HG02642 (cell line): ENCODE results near the gene SEZ6.

Experiments used
- ATAC-seq: cut with Tn5 transposase; IDR thresholded peaks from one replicate; pipeline ENCODE4 v1.9.1; 2021; ENCODE audit warnings: mild to moderate bottlenecking; ENCODE audit not compliant: unreplicated experiment, poor library complexity

The SEZ6 gene

DNA sequence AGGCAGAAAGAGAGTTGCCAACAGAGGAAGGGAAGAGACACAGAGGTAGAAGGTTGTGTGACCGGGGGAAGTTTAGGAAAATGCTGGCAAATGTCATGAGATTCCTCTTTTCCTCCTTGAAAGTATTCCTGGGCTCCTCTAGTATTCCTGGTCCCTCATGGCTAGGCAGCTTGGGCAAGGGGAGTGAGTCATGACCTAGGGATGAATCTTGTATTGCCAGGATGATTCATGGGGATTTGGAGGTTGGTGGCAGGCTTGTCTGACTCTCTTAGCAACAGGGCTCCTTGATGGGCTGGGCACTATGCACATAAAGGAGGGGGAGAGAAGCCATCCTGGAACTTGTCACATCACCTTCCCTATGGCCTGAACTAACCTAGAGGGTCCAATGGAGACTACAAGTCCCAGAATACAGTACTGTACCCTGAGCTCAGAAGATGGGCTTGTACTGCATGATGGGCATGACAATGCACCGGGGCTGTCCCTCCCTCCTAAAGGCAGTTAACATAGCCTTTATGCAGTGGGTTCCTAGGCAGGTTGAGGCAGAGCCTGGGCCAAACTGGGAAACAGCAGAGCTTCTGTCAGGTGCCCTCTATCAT, 2.1 kb upstream of the SEZ6 start:
- no peak for ATAC-seq

DNA sequence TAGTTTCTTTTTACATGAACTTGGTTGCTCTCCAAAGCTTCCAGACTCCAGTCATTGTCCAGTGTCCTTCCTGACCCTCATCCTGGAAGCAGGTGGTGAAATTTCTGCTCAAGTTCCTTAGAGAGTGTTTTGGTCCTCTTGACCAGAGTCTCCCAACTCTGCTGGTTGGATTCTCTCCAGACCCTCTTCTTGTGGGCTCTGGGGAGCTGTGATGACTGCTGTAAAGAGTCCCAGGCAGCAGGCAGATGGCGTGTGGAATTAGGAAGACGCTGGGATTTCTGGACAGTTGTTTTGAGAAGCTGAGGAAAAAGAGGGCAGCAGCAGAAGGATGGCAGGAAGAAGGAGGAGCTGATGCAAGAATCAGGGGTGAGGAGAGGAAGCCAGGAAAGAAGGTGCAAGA, 1.6 kb upstream of the SEZ6 start:
- no peak for ATAC-seq

DNA sequence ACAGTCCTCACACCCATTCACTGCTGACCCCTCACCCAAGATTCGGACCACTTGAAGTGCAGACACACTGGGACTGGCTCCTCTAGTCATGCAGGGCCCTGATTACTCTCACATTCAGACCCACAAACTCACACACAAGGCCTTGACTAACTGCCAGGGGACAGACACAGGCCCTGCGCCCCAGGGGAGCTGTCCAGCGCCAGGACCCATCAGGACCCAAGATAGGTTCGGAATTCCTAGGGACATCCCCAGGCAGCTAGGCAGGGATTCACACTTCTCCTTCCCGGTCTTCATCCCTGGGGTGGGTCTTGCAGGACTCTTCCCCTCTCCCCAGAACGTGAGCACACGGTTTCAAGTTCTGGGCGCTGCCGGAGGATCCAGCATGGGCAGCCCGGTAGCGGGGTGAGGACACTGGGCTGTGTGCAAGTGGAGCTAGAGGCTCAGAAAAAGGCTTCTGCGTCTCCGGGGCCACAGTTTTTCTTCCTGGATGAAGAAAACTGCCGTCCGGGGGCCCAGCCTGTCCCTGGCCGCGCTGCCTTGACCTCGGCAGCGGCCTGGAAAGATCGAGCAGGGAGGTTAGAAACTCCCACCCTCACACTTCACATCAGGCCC, 1.6 kb downstream of the SEZ6 start:
- ATAC-seq, result no peak

DNA sequence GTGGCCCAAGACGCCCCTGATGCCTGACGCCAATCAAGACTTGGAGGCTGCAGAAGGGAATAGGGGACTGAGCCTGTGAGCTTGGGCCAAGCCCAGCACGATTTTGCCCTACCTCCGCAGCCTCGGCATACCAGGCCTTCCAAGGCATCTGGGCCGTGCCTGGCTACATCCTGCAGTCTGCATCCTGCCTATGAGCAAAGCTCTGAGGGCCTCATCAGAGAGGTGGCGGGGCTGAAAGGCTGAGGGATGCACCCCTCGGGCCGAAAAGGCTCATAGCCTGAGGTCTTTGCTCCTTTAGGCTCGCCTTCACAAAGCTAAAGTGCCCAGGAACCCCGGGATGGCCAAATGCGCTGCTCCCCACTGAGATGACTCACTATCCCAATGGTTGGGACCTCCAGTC, 2.5 kb downstream of the SEZ6 start:
- no peak for ATAC-seq

DNA sequence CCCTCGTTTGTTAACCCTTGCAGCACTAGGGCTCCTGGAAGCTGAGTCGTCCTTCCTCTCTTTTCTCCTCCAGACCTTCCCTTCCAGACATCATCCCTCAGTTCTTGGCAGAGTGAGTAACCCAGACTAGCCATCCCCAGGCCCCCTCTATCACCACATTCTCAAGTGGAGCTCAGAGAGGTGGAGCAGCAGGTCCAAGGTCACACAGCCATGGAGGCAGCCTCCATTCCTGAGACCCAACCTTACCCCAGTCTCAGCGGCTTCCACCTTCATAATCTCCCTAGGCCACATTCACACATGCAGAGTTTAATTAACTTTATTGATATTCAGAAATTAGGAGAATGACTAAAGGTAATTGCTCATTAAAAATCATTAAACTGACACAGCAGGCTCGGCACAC, 3.0 kb downstream of the SEZ6 start:
- no peak for ATAC-seq

DNA sequence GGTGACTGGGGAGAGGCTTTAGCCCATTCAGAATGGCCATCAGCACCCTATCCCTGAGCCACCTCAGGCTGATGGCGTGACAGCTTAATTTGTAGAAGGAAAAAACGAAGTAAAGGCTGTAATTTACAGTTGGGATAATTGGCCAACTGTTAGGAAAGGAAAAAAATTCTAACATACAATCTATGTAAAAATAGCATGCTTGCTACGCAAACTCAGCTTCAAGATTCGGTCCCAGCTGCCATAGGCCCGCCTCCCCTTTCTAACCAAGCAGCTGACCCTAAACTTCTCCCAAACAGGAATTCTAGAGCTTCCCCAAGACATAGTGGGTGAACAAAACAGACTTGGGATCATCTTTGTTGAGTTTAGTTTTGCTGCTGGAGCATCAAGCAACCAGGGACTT, 4.9 kb downstream of the SEZ6 start:
- no peak for ATAC-seq

DNA sequence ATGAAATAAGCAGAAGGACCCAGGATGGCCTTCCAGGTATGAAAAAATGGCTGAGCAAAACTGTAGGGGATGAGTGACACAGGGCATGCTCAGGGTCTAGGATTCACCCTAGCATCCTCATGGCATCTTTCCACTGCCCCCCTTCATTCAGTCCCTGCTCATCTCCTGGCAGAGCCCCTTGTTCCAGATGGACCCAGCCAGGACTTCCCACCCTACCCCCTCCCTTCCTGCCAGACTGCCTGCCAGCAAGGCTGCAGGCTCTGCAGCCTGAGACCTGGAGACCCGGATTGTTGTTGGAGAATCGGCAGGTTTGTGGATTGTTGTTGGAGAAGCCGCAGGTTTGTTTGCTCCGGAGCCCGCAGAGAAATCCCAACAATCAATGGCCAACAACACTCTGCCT, 6.6 kb downstream of the SEZ6 start:
- no peak for ATAC-seq

DNA sequence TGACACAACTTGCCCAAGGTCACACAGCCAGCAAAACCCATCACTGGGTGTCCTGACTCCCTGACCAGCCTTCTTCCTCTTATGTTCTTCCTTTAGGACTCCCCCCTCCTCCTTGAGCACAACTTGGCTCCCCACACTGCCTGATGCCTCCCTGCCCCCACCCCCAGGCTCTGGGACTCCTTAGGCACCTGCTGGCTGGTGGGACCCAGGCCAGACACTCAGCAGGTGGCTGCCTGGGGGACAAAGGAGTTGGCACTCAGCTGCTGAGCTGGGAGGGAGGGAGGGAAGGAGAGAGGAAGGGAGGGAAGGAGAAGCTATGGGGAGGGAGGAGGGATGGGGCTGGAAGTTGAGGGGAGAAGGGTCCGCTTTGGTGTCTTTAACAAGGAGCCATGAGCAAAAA, 8.0 kb downstream of the SEZ6 start:
- no peak for ATAC-seq

DNA sequence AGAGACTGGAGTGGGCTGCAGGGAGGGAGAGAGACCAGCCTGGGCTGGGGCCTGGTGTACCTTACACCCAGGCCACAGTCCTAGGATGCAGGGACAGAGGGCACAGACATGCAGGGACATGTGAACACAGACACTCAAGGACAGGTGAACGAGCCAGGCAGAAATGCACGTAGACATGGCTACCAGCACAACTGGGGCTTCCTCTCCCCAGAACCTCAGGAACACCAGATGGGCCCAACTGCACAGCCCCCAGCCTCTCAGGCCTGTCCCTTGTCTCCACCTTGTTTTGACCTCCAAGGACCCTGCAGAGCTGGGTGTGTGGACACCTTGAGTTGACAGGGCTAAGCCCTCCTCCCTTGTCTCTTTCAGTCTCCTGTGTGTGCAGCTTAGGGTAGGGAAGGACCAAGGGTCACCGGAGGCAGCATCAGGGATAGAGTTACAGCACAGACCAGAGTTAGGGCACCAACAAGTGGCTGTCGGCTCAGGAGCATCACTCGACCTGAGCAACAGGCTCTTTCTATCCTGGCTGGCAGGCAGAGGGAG, 9.2 kb downstream of the SEZ6 start:
- ATAC-seq, result no peak

DNA sequence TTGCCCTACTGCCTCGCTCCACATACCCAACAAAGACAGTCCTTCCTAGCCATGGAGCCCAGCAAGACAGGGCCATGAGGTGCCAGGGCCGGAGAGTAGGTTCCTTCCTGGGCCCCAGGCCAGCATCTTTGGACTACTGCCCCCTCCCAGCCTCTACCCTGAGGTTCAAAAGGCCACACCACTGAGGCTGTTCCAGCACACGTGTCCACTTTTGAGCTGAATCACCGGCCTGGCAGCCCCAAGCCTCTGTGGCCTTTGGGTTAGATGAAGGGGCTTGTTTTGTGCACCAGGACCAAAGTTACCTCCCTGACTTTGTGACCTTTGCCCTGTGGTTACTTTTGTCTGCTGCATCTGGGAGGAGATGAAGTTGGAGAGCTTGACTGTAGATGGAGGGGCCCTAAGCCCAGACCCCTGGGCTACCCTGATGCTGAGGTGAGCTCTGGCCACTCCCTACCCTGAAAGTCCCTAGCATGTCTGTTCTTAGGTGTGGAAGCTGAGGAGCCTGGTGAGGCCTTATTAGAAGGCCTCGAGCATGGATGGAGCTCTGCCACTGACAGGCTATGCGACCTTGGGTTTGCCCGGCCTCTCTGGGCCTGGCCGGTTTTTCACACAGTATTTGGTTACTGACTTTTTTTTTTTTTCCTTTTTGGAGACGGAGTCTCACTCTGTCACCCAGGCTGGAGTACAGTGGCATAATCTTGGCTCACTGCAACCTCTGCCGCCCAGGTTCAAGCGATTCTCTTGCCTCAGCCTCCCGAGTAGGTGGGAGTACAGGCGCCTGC, 12.0 kb downstream of the SEZ6 start:
- ATAC-seq, result no peak

DNA sequence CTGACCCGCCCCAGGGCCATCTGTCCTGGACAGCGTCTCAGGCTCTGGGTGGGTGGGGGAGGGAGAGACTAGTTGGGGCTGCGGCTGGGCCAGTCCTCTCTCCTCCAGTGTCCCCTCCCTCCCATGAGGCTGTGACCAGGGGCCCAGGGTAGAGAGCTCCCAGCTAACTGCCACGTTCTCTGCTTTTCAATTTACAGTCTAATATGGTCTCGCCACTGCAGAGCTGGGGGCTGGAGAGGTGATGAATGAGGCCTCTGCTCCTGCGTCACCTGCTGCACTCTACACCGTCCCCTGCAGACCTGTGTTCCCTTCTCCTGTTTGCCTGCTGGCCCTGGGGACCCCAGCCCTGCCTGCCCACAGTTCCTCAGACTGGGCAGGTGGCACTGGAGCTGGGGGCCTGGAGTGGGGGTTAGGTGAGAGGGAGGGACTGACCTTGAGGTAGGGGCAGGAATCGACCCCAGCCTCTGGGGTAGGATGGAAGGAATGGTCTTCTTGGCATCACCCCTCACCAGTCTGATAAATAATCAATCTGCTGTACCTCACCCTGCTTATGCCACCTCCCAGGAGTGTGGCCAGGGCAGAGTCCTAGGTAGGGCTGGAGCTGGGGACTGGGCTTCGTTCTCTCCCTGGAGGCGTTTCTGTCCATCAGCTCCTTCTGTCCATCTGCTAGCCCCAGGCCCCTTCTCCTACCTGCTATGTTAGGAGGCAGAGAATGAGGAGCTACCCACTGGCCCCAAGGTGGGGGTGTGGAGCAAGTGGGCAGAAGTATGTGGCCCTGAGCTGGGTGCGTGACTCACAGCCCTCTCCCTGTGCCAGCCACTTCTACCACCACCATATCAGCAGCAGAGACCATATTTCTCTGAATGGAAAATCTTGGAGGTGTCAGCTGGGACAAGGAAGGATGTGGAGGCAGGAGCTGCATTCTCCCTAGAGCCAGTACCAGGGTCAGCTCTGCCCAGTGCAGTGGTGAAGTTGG, 12.9 kb downstream of the SEZ6 start:
- no peak for ATAC-seq

DNA sequence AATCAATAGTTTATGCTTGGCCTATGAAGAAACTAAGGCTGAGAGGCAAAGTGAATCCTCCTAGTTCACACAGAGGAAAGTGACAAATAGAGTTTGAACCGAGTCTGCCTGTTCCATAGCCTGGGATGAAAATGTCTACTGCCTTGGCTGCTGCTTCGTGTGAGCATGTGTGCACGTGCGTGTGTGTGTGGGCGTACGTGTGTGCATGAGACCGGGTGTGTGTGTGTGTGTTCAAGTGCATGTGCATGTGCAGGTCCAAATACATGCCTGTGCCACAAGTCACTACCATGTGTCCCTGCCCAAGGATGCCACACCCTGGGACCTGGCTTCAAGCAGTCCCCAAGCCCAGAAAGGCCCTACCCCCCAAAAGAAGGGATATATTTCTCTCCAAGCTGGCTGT, 13.6 kb downstream of the SEZ6 start:
- no peak for ATAC-seq

DNA sequence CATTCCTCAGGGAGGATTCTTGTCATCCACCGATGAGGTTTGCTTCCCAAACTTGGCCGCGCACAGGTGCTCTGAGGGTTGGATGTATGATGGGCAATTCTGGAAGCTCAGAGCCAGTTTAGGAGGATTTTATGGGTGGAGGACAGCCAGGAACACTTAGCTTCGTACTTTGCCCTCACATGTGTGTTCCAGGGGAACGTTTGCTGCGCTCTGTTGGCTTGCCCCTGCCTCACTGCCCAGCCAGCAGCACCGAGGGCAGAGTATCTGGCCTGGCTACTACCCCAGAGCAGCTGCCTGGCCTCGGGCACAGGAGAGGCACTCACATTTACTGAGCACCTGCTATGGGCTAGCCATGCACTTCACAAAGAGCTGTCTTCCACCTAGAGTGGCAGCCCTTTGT, 14.1 kb downstream of the SEZ6 start:
- ATAC-seq, result no peak

DNA sequence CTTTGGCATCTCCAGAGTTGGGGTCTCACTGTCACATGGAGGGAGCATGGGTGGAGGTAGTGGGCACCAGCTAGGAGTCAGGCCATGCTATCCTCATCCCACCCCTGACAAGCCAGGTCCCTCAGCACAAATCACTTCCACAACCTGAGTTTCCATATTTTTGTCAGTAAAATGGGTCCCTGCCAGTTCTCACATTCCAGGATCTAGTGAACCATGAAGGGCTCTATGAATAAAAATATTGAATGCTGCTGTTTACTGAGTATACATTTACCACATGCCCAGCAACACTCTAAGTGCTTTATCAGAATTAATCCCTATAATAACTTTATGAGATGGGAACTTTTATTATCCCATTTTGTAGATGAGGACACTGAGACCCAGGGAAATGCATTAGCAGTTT, 16.8 kb downstream of the SEZ6 start:
- no peak for ATAC-seq

DNA sequence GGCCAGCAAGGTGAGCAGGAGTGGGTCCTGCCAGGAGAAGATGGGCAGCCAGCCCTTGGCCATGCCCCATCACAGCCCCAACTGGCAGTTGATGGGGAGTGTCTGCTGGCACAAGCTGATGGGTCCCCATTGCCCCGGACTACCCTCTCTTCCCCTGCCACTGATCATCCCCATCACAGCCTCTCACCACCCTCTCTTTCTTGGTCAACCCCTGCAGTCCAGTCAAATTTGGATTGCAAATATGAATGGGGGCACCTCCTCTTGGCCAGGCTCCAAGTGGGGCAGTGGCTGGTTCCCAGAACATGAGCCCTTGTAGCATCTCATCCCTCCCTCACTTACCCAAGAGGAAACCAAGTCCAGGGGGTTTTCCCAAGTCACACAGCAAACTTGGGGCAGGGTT, 17.4 kb downstream of the SEZ6 start:
- no peak for ATAC-seq

DNA sequence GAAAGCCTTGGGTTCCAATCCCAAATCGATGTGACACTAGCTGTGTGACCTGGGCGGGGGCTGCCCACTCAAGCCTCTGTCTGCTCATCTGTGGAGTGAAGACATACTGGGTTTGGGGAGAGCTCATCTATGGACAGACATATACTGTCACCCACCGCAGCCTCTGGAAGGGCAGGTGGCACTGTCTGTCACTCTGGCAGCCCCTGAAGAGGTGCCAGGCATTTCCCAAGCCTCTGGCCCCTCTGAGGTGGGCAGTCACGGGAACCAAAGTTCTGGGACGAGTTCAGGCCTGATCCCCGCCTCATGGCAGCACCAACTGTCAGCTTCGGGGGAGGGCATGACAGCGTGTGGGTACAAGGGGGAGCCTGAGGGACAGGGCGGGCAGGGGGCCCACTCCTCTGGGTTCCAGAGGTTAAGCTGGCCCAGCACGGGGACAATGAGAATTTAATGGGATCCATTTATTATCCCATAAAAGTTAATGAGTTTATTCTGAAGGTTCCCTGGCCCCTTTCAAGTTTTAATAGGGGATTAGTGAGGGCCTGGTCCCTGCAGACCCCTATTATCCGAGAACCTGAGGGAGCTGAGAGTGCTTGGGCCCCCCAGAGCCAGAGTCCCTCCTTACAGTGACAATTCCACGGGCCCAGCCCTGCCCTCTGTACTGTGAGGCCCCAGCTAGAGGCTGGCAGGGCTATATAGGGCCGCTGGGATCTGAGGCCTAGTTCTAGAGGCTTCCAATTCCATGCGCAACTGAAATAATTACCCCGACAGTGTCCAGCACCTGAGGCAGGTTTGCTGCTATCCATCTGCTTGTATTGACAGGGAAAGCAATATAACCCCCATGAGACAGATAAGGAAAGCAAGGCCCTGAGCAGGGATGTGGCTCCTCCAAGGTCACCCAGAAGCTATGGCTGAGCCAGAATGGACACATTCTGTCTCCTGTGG, 18.8 kb downstream of the SEZ6 start:
- ATAC-seq, result no peak

DNA sequence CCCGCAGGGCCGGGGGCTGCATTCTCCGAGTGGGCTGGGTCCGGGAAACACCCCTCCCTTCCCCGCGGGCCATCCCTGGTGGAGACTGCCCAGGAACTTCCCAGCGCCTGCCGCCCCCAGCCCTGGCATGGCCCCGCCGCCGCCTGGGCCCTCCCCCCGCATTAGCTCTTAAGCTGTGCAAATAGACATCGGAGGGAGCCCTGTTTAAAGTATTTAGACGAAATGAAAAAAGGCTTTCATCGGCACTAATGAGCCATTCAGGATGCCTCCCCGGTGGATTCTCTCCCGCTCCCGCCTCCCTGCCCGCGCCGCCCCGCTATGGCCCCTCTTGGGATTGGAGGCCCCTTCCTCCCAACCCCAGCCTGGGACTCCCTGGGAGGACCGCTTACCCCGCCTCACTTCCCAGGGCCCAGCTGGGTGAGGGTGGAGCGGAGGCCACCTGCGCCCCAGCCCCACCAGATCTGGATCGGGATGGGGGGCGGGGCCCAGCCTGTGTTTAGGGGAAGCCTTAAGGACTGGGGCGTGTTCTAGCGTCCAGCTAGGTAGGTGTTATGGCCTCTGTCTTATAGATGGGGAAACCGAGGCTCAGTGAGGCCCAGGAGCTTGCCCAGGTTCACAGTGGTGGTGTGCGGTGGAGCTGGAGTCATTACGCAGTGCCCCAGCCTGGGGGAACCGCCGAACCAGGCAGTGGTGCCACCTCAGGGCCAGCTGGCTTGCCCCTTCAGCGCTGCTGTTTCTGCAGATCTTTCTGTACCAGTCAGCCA, 19.7 kb downstream of the SEZ6 start:
- ATAC-seq, result no peak

DNA sequence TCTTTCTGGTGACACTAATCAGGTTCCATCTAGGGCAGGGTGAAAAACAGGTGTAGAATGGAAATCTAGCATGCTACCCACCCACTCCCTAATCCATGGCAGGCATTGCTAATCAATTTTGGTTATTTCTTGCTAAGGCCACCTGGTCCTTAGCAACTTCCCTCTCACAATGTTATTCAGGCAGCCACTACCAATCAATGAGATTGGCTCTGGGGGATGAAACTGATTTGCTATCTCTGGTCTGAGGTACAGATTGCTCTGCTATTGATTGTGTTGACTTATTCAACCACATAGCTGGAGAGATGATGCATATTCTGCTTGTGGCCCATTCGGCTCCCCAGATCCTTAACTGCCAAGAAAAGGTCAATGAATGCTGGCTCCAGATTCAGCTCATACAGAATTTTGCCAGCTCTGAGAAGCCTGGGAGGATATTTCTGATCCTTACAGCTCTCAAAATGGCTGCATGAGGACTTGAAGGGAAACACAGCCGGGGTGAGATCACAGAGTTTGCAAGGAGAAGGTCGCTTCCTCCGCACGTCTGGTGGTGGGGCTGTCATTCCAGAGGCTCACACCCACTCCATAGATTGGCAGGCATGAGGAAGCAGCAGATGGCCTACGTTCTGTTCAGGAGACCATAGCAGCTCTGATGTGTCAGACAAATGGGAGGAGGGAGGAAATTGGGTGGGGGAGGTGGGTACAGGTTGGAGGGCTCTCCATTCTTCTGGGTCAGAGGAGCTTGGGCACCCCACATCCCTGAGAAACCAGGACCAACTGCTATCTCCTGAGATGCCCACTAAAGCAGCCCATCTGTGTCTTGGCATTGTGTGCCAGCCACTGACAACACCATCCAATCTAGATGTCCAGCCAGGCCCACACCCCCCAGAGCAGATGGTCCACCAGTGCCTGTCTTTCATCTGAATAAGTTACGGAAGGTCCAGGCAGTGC, 22.3 kb downstream of the SEZ6 start:
- no peak for ATAC-seq
